ENCODE measurements around the gene THSD7A. TPM values are rescaled to one million over a fixed set of nuclear protein-coding genes. Genes with fewer than 3 reads are reported as not detected.

THSD7A gene
- total and polyA plus RNA-seq, 2 experiments from 2014 or later, result 4.0 to 8.3 TPM

GRCh38 chr7:11609096-11609670 lies 222.8 kb downstream of the THSD7A start:
- no peak for DNase-seq (ENCODE audit: low spot score)
- Histone ChIP-seq H3K4me1 (ENCODE audit: insufficient read depth) (no peaks in the 10 kb centered on the region), H3K9me2 (replicated peaks; ENCODE audit: insufficient read depth) (no peaks in the 10 kb centered on the region), H2AFZ (no peak overlapping the region), H3K4me3 (no peak overlapping the region), H3K4me2 (no peak overlapping the region), H3K79me2 (no peaks in the 10 kb centered on the region), H3K27ac (no peak overlapping the region), H3K27me3 (no peaks in the 10 kb centered on the region), H4K20me1 (ENCODE audit: insufficient read depth, poor library complexity, severe bottlenecking) (no peaks in the 10 kb centered on the region), H3K9me3 (ENCODE audit: low read depth) (no peaks in the 10 kb centered on the region), H3K36me3 (replicated peaks; ENCODE audit: insufficient read depth, low read depth) (no peaks in the 10 kb centered on the region)
- no peak for TF ChIP-seq EZH2 (IDR thresholded peaks at IDR 0.05; ENCODE audit: borderline replicate concordance)
- no peak for TF ChIP-seq EZH2phosphoT487 (IDR thresholded peaks at IDR 0.05; ENCODE audit: low read depth, severe bottlenecking, unreplicated experiment)
- TF ChIP-seq CTCF (IDR thresholded peaks at IDR 0.05; ENCODE audit: poor library complexity), result no peak
- 57% methylated on average over 2 of the region's 2 CpGs for whole genome bisulfite sequencing (ENCODE audit: low lambda C conversion rate, missing lambda C conversion rate)

GRCh38 chr7:11607686-11608085 lies 224.3 kb downstream of the THSD7A start:
- no peak overlapping the region for H2AFZ ChIP-seq
- 38% methylated on average over 2 of the region's 2 CpGs for WGBS (ENCODE audit: low lambda C conversion rate, missing lambda C conversion rate)

GRCh38 chr7:11605749-11606148 lies 226.2 kb downstream of the THSD7A start:
- Histone ChIP-seq H3K4me2 (no peak overlapping the region), H3K4me1 (ENCODE audit: insufficient read depth) (no peaks in the 10 kb centered on the region), H3K27me3 (no peaks in the 10 kb centered on the region), H3K4me3 (no peak overlapping the region), H3K9me3 (ENCODE audit: low read depth) (no peaks in the 10 kb centered on the region), H3K27ac (no peak overlapping the region), H4K20me1 (ENCODE audit: insufficient read depth, poor library complexity, severe bottlenecking) (no peaks in the 10 kb centered on the region), H3K79me2 (no peaks in the 10 kb centered on the region), H2AFZ (no peak overlapping the region), H3K36me3 (replicated peaks; ENCODE audit: insufficient read depth, low read depth) (no peaks in the 10 kb centered on the region), H3K9me2 (replicated peaks; ENCODE audit: insufficient read depth) (no peaks in the 10 kb centered on the region)
- DNase-seq (ENCODE audit: low spot score), result no peak
- no peak for TF ChIP-seq EZH2 (IDR thresholded peaks at IDR 0.05; ENCODE audit: borderline replicate concordance)
- TF ChIP-seq CTCF (IDR thresholded peaks at IDR 0.05; ENCODE audit: poor library complexity), result no peak
- TF ChIP-seq EZH2phosphoT487 (IDR thresholded peaks at IDR 0.05; ENCODE audit: low read depth, severe bottlenecking, unreplicated experiment), result no peak

More at GRCh38 chr7:11607686-11608085, 224.3 kb downstream of the THSD7A start:
- Histone ChIP-seq H3K36me3 (replicated peaks; ENCODE audit: insufficient read depth, low read depth) (no peaks in the 10 kb centered on the region), H3K27me3 (no peaks in the 10 kb centered on the region), H3K4me2 (no peak overlapping the region), H3K4me1 (ENCODE audit: insufficient read depth) (no peaks in the 10 kb centered on the region), H3K9me3 (ENCODE audit: low read depth) (no peaks in the 10 kb centered on the region), H4K20me1 (ENCODE audit: insufficient read depth, poor library complexity, severe bottlenecking) (no peaks in the 10 kb centered on the region), H3K4me3 (no peak overlapping the region), H3K9me2 (replicated peaks; ENCODE audit: insufficient read depth) (no peaks in the 10 kb centered on the region), H3K79me2 (no peaks in the 10 kb centered on the region), H3K27ac (no peak overlapping the region)
- TF ChIP-seq EZH2phosphoT487 (IDR thresholded peaks at IDR 0.05; ENCODE audit: low read depth, severe bottlenecking, unreplicated experiment), result no peak
- TF ChIP-seq CTCF (IDR thresholded peaks at IDR 0.05; ENCODE audit: poor library complexity), result no peak
- no peak for TF ChIP-seq EZH2 (IDR thresholded peaks at IDR 0.05; ENCODE audit: borderline replicate concordance)
- DNase-seq (ENCODE audit: low spot score), result no peak

Data from hepatocyte (in vitro differentiated cells).